Peyer's patch (tissue), 4 donors: Measurements from ENCODE around the gene CDH11.

Experiments used
- CTCF ChIP-seq, 6 experiments: fragments of 450-650 bp in 4 of 6; fragments of 200-600 bp in 2 of 6; sonication (generic) in 1 of 6; IDR thresholded peaks; one replicate each; pipeline ENCODE4 v1.5.1; 2017 to 2019; ENCODE audit warnings: antibody characterized with exemption in 6 of 6, mild to moderate bottlenecking in 3 of 6, moderate library complexity in 1 of 6
- POLR2A ChIP-seq, 2 donors: fragments of 450-650 bp; IDR thresholded peaks; one replicate each; pipeline ENCODE4 v1.5.1; 2017; ENCODE audit warnings: antibody characterized with exemption in 2 of 2, mild to moderate bottlenecking in 2 of 2, moderate library complexity in 2 of 2

- TF ChIP-seq POLR2A (IDR thresholded peaks at IDR 0.05) (no peak), CTCF (IDR thresholded peaks at IDR 0.05) (no peak)
Observed at GRCh38 chr16:65032387-65032786, 89.5 kb downstream of the CDH11 start.
